NCI-H748 (cell line): Measurements from ENCODE around the gene ZNF385C.
"Not testable (repeated sequence)": the region's sequence is repeated elsewhere in the genome, so short reads cannot be mapped to it uniquely, and the experiment has no call there.

Source experiments
- DNase-seq: peaks from one replicate; lab custom pipeline; 2025; ENCODE audit not compliant: unreplicated experiment; lab: John Stamatoyannopoulos, UW

ZNF385C gene, protein sequence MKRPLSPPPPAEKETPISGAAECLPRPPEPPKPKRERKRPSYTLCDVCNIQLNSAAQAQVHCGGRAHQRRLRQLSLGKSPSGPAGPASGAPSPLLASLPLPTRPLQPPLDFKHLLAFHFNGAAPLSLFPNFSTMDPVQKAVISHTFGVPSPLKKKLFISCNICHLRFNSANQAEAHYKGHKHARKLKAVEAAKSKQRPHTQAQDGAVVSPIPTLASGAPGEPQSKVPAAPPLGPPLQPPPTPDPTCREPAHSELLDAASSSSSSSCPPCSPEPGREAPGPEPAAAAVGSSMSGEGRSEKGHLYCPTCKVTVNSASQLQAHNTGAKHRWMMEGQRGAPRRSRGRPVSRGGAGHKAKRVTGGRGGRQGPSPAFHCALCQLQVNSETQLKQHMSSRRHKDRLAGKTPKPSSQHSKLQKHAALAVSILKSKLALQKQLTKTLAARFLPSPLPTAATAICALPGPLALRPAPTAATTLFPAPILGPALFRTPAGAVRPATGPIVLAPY

DNA sequence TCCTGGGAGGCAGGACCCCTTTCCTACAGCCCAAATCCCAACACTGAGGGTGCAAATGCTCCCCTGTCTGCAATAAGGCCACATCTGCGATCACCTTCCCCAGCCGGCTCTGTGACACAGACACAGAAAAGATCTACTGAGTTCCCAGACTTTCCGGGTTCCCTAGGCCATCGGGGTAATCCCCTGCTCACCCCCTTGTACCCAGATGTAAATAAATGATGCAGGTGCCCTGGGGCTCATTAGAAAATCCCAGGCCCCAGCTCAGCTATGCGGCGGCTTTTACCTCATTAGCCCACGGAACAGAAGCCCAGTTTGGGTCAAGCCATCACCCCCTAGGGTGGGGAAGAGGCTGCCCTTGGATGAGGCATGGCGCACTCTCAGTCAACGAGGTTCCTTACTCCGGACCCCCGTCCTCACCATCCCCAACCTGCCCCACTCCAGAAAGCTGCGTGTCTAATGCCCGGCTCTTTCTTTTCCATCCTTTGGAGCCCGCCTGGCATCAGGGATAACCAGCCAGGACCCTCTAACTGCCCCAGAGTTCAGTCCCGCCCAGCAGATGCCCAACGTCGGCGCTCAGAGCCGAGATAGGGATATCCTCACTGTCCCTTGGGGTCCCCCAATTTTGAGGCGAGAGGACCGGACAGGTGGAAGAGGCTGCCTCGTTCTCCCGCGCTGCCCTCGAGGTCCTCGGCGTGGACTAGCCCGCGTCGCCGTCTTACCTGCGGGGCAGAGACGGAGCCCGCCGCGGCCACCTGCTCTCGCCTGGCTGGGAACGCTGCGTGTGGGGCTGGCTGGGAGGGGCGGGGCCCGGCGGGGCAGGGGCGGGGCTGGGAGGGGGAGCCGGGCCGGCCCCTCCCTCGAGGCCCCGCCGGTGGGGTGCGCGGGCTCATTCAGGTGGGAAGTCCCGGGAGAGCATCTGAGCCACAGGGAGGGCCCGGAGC, at the start of gene ZNF385C:
Gene ZNF385C (minus strand): TSS at position 783 of the 941 bp plus-strand sequence. CDS start 35,417 bp downstream, outside the sequence.
- DNase-seq, result peak; percentile 44

DNA sequence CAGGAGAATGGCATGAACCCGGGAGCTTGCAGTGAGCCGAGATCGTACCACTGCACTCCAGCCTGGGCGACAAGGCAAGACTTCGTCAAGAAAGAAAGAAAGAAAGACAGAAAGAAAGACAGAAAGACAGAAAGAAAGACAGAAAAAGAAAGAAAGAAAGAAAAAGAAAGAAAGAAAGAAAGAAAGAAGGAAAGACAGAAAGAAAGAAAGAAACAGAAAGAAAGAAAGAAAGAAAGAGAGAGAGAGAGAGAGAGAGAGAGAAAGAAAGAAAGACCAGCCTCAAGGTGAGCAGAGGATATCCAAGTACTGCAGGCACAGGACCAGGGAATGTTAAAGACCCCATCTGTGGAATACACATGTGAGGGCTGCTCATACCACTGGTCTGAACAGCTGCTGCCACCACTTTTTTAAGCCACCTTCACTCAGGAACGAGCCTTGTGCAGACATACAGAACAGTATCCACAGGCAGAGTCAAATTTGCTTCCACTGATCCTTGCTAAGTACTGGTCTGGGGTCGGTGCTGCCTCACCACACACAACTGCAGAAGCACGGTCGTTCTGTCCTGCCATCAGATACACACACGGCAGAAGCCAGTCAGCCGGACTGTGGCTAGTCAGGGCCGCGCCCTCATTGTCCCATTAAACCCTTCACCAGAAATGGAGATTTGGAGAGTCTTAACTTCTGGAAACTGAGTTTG, 48.8 kb upstream of the ZNF385C start:
- no peak for DNase-seq

DNA sequence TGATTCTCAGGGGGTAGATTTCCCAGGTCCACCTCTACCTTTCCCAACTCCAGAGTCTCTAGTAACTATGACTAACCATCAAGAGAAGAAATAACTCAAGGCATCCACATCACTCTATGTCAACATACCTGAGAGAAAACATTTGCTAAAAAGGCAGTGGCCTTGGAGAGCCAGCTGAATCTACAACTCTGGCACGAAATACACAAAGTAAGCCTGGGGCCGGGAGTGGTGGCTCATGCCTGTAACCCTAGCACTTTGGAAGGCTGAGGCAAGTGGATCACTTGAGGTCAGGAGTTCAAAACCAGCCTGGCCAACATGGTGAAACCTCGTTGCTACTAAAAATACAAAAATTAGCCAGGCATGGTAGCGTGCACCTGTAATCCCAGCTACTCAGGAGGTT, 44.9 kb upstream of the ZNF385C start:
- DNase-seq, result not testable (repeated sequence)

DNA sequence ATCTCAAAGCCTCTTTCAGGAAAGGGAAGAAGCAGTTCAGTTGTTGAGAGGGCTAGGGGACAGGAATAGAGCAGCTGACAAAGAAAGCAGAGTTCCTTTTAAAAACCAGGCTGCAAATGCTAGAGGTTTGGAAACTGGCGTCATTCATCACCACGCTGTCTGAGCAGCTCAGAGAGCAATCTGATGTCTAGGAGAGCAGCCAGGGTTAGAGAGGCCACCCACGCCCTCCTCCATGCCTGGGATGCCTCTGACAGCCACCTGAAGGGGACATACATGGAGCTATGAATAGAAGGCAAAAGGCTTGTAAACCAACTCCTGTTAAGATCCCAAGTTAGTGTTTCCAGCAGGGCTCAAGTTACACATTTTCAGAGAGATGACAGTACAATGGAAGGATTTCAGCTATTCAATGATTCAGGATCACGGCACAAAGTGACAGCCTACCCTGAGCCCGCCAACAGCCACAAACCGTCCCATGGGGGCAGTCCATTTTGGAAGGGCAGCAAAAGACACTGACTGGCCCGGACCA, 44.2 kb upstream of the ZNF385C start:
- DNase-seq, result no peak

DNA sequence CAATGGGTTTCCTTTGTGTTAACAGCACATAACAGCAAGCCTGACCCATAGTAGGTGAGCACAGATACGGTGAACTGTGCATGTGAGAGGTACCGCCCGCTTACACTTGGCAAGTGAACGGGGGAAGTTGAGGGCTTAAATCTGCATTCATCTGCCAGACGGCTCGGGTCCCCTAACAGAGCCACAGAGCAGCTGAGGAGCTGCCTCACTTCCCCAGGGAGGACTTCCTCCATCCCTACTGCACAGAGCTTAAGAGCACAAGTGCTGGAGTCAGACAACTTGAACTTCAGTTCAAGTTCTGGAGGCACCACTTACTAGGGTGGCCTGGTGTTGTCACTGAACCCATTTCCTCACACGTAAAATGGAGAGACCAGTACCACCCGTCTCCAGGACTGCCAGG, 43.1 kb upstream of the ZNF385C start:
- DNase-seq, result no peak

DNA sequence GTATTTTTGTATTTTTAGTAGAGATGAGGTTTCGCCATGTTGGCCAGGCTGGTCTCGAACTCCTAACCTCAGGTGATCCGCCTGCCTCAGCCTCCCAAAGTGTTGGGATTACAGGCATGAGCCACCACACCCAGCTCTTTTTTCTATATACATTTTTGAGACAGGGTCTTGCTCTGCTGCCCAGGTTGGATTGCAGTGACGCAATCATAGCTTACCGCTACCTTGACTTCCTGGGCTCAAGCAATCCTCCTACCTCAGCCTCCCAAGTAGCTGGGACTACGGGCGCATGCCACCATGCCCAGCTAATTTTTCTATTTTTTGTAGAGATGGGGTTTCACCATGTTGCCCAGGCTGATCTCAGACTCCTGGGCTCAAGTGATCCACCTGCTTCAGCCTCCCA, 42.4 kb upstream of the ZNF385C start:
- not testable (repeated sequence) for DNase-seq

DNA sequence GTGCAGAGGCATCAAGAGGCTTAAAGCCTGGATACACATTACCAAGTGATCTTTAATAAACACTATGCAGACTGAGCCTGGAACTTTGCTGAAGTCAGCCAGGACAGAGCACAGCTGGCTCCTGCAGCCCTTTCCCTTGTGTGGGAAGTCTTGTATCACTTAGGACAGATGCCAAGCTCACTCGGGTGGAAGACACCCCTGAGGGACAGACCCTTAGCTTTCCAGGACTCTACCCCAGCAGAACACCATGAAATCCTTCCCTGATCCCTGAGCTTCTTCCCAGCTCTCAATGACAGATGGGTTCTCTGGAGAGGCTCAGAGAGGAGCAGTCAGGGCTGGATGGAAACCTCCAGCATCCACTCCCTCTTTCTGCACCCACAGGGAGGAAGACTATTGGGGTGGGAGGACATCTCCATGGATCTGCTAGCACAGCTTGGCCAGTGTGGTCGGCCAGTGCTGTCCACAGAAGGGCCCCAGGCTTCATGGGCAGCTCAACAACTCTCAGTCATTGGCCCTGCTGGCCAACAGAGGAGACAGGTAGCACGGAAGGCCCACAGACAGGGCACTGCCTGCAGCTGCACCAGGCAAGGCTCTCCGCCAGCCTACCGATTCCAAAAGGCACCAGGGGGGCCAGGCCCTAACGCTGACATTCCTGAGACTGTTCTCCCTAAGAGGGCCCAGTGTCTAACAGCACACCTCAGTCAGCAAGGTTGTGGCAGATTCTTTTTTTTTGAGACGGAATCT, 40.6 kb upstream of the ZNF385C start:
- DNase-seq, result no peak

DNA sequence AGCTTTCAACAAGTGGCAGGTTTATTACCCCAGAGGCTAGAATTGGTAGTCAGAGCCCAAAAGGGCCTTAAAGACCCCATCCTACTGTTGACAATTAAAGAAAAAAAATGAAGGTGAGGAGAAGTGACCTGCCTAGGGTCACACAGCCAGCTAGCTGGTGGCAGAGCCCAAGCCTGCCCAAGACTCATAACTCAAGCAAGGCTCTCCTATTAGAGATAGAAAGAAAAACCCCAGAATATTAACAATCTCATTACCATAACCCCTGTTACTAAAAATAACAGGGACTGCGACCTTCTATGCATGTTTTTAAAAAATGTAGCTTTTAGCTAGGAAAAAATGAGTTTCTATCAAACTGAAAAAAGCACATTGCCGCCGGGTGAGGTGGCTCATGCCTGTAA, 38.4 kb upstream of the ZNF385C start:
- no peak for DNase-seq

DNA sequence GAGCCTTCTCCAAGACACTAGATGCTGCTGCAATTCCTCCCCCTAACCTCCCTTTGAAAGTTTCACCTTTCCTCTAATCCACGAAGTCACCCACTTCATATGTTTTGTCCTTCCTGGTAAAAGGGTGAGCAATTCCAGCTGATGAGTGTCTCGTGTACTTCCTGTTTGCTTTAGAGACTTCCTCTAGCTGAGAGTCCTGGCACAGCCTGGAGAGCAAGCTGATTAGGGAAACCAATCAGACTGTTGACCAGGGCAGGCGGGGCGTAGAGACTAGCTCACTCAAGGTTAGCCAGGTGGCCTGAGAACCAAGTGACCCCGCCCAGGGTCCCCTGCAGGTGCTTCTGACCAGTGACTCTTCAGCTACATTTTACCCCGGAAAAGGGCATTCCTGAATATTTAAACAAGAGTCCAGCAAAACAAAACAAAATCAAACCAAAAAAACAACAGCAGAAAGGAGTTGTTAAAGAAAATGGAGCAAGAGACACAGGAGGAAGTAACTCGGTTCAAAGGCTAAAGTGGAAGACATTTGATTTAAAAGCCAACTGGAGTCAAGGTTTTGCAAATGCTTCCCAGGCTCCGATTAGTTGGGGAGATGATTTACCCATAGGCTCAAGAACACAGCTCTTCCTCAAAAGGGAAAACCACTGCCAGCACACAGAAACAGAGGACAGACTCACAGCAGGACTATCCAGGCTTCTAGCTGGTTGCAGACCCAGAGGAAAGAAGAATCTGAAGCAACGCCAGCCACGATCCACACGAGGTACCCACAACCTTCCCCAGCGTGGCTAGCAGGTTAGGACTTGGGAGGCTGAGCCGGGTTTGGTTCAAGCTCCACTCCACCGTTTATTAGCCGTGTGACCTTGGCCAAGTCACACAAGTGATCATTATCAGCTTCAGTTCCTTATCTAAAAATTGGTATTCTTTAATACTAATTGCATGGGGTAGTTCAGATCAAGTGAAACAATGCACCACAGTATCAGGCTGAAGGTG, 37.7 kb upstream of the ZNF385C start:
- DNase-seq, result peak; percentile 70

DNA sequence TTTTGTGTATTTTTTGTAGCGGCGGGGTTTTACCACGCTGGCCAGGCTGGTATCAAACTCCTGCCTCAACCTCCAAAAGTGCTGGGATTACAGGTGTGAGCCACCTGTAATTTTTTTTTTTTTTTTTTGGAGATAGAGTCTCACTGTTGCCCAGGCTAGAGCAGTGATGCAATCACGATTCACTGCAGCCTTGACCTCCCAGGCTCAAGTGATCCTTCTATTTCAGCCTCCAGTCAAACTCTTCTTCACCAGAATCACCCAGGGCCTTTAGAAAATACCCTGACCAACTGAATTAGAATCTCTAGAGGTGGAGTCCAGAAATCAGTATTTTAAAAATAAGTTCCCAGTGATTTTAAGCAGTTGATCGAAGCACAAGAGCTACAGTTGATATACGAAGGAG, 36.9 kb upstream of the ZNF385C start:
- no peak for DNase-seq

DNA sequence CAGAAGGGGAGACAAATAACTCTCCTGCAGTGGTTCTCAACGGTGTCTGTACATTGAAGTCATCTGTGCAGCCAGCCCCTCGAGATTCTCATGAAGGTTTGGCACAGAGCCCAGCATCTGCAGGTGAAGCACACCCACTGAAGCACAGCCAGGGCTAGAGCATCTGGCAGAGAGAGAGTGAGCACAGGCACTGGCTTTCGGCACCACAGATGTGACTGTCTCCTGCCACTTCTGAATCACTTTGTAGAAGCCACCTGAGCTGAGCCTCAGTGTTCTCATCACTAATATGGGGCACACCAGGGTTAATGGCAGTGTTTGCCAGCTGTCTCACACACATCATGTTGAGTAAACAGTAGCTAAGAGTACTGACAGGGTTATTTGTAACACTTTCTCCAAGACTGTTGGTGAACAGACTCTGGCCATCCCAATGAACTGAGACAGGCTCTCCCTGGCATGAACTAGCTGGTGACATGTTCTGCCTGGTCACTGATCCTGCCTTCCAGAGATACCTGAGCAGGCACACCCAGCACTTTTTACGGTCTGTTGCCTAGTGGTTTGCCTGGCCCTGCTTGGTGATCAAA, 35.3 kb upstream of the ZNF385C start:
- peak; percentile 71 for DNase-seq

DNA sequence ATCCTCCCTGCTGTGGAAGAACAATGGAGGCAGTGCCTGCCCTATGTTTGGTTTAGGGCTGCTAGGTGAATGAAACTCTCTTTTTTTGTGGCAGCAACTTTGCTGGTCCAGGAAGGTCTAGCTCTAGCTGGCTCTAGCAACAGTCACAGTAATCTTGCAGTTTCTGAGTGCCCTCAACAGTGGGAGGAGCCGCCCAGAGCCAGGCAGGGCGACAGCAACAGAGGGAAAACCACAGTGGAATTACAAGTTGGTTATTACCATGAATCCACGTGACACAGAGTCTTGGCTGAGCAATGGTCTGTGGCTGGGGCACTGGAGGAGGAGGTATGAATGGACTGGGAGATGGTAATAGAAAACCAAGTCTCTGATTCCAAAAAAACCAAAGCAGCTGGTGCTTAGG, 34.7 kb upstream of the ZNF385C start:
- no peak for DNase-seq

DNA sequence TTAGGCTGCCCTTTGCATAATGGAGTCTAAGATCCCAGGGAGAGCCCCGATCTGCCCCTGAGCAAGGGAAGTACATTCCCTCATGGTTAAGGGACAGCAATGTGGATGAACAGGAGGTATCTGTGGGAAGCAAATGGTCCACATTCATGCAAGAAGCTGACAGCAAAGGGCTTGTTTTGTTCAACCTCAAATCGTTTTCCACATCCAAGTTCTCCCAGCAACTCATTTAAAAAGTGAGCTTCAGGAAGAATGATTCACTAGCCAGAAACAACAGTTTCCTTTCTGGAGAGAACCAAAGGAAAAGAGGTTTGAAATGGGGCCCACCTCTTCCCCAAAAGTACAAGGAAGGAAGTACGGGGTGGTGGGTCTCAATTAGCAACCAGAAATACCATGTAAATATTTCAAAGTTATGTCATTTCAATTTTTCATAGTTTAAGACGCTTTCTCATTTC, 33.7 kb upstream of the ZNF385C start:
- no peak for DNase-seq

DNA sequence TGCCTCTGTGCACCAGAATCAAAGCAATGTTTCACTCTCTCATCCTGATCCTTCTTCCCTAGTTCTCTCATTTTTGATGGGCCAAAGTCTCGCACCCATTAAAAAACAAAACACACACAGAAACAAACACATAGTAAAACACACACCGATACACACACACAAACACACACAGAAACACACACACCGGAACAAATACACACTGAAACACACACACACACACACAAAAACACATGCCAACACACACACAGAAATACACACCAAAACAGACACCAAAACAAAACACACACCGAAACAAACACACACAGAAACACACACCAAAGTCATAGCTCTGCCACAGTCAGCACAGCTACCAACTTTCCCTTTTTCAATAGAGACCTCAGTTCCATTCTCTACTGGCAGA, 33.0 kb upstream of the ZNF385C start:
- no peak for DNase-seq

DNA sequence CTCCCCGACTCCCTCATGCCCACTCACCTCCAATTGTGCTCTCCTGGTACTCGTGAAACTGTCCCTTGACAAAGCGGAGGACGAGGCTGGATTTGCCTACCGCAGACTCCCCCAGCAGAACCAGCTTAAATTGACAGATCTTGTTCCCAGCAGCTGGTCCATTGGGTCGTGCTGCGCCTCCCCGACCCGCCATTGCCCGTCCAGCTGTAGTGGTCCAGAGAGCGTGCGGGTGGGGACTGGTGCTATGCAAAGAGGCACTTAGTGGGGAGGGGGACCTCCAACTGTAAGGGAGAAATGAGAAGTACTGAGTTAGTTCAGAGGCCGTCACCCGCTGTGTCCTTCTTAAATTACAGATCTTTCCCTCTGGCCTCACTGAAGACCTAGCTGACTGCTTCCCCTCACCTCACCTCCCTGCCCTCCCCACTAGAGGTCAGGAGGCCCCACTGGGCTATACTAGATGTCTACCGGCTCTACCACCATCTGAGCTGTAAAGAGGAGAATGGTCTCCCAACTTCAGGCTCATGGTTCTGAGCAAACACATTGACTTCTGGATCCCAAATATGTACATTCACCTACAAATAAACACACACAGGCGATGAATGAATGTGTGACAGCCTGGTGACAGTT, 32.1 kb upstream of the ZNF385C start:
- no peak for DNase-seq

DNA sequence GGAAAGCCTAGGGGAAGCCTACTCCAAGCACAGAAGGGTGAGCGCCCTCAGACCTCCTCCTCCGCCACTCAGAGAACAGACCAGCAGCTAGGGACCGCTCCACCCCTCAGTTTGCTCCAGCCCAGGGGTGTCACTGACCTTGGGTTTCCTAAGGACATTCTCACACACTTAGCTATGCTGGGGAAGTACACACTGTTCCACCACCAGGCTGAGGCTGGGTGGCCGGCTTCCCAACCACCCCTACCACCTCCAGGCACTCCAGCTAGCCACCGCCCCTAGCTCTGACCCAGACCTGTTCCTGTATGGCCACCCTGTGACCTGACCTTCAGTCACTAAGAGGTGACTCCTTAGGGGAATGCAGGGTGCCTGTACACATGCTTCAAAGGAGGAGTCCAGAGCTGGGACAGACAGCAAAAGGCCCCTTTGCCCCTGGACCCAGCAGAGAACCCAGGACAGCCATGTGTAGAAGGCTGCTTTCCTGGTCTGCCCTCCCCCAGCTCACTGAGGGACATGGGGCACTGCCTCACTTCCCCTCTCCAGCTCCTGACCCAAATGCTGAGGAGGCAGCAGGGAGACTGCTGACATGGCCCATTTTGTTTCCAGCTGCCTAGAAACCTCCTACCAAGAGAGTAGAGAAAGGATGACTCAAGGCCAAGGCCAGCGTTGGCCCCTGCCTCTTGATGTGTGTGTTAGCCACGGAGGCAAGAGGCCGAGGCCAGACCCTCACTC, 31.0 kb upstream of the ZNF385C start:
- DNase-seq, result no peak

DNA sequence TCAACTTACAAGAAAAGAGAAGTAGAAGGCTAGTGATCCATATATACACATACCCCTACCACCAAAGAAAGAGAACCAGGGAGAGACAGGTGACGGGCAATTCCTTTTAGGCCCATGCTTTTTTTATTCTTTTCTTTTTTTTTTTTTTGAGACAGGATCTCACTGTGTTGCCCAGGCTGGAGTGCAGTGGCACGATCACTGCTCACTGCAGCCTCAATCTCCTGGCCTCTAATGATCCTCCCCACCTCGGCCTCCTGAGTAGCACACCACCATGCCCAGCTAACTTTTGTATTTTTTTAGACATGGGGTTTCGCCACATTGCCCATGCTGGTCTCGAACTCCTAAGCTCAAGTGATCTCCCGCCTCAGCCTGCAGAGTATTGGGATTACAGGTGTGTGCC, 29.1 kb upstream of the ZNF385C start:
- DNase-seq, result no peak
